22Rv1 (cell line): ENCODE results near the gene SPRR2F.

ENCODE experiments used
- ZFX ChIP-seq: fragments of 450-650 bp; IDR thresholded peaks from 2 replicates; pipeline ENCODE4 v1.6.1; 2017; ENCODE audit warnings: antibody characterized with exemption, borderline replicate concordance
- TF ChIP-seq, protein P1 (sequence below): fragments of 450-650 bp; IDR thresholded peaks from 2 replicates; pipeline ENCODE4 v1.5.1; 2017; ENCODE audit warnings: mild to moderate bottlenecking

DNA sequence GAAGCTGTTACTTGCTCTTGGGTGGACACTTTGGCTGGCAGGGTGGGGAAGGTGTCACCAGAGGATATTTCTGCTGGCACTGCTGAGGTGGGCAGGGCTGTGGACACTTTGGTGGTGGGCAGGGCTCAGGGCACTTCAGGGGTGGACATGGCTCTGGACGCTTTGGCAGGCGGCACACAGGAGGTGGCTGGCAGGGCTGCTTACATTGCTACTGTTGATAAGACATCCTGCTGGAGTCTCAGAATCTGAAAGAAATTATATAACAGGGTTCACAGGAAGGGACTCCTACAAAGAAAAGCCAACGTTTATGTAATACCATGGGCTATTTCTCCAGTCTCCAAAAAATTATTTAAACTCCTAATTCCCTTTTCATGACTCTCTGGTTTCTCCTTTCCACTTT lies 27.2 kb upstream of the SPRR2F start:
- TF ChIP-seq, protein P1, sequence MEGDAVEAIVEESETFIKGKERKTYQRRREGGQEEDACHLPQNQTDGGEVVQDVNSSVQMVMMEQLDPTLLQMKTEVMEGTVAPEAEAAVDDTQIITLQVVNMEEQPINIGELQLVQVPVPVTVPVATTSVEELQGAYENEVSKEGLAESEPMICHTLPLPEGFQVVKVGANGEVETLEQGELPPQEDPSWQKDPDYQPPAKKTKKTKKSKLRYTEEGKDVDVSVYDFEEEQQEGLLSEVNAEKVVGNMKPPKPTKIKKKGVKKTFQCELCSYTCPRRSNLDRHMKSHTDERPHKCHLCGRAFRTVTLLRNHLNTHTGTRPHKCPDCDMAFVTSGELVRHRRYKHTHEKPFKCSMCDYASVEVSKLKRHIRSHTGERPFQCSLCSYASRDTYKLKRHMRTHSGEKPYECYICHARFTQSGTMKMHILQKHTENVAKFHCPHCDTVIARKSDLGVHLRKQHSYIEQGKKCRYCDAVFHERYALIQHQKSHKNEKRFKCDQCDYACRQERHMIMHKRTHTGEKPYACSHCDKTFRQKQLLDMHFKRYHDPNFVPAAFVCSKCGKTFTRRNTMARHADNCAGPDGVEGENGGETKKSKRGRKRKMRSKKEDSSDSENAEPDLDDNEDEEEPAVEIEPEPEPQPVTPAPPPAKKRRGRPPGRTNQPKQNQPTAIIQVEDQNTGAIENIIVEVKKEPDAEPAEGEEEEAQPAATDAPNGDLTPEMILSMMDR = no peak
- no peak for TF ChIP-seq ZFX
